Uterus (tissue), 2 donors: Measurements from ENCODE around the gene DHX29.

ENCODE experiments used
- CTCF ChIP-seq, 4 experiments: fragments of 200-600 bp in 2 of 4; fragments of 450-650 bp in 2 of 4; sonication (generic) in 2 of 4; IDR thresholded peaks; one replicate each; pipeline ENCODE4 v1.5.1; 2016 to 2019; ENCODE audit warnings: antibody characterized with exemption in 4 of 4, mild to moderate bottlenecking in 2 of 4, moderate library complexity in 1 of 4
- POLR2A ChIP-seq, 2 donors: fragments of 450-650 bp; IDR thresholded peaks; one replicate each; pipeline ENCODE4 v1.6.1; 2016; ENCODE audit warnings: antibody characterized with exemption in 2 of 2, mild to moderate bottlenecking in 1 of 2, moderate library complexity in 1 of 2

GRCh38 chr5:55289808-55290207, 17.7 kb downstream of the DHX29 start:
- TF ChIP-seq CTCF (IDR thresholded peaks at IDR 0.05) = no peak
- TF ChIP-seq POLR2A (IDR thresholded peaks at IDR 0.05) = no peak
